Measurements from ENCODE around the gene DNM3.

GRCh38 chr1:172283766-172284165 is 442.5 kb downstream of the DNM3 start:
- TF ChIP-seq CTCF (optimal IDR thresholded peaks at IDR 0.05 in 1 of 3, IDR thresholded peaks at IDR 0.05 in 1 of 3, conservative IDR thresholded peaks at IDR 0.05 in 1 of 3; ENCODE audit: extremely low read depth in 1 of 3, insufficient read depth in 2 of 3, low read length in 3 of 3): no peak
- no peak for TF ChIP-seq EZH2 (IDR thresholded peaks at IDR 0.05; ENCODE audit: low read length)
